ENCODE data around the gene TNXB.

DNA sequence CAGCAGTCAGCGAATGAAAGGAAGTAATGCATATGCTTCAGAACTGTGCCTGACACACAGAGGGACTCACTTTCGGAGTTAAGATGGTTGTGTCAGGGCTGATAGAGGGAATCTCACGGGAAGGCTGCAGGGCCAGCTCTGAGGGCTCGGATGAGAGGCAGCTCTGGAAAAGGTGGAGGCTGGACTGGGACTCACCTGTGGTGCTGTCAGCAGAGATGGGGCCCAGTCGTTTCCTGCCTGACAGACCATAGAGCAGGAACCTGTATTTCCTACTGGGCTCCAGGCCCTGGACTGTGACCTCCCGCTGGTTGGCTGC is 61.6 kb downstream of the TNXB start:
- no peak for TF ChIP-seq SIN3A (IDR thresholded peaks at IDR 0.05; ENCODE audit: borderline replicate concordance, insufficient read depth, low read length)
- TF ChIP-seq TAF1 (IDR thresholded peaks at IDR 0.05; ENCODE audit: borderline replicate concordance, insufficient read depth, low read length), result no peak
